Smooth muscle cell (in vitro differentiated cells): ENCODE data around the gene DTNBP1. TPM values are rescaled to one million over a fixed set of nuclear protein-coding genes. Genes with fewer than 3 reads are reported as not detected.

Experiments
- DNase-seq: peaks from one replicate; lab custom pipeline; 2025; ENCODE audit not compliant: unreplicated experiment; lab: John Stamatoyannopoulos, UW
- H2AFZ ChIP-seq: fragments of 200-600 bp; sonication (generic); 2 replicates; pipeline ENCODE4 v1.6.0; 2016; ENCODE audit warnings: antibody characterized with exemption, low read depth, mild to moderate bottlenecking
- H3F3A ChIP-seq: fragments of 200-600 bp; sonication (generic); 2 replicates; pipeline ENCODE4 v1.6.0; 2017; ENCODE audit warnings: antibody characterized with exemption, low read depth
- H3K27ac ChIP-seq: fragments of 200-600 bp; sonication (generic); 2 replicates; pipeline ENCODE4 v1.5.1; 2016; ENCODE audit warnings: low read depth, mild to moderate bottlenecking
- H3K27me3 ChIP-seq: fragments of 200-600 bp; sonication (generic); 2 replicates; pipeline ENCODE4 v1.6.1; 2016; ENCODE audit warnings: low read depth, mild to moderate bottlenecking
- H3K36me3 ChIP-seq: fragments of 200-600 bp; sonication (generic); 2 replicates; pipeline ENCODE4 v1.5.1; 2016; ENCODE audit warnings: low read depth
- H3K4me1 ChIP-seq: fragments of 200-600 bp; sonication (generic); 2 replicates; pipeline ENCODE4 v1.5.1; 2016; ENCODE audit warnings: low read depth
- H3K4me2 ChIP-seq: fragments of 200-600 bp; sonication (generic); 2 replicates; pipeline ENCODE4 v1.6.0; 2016; ENCODE audit warnings: mild to moderate bottlenecking
- H3K4me3 ChIP-seq: fragments of 200-600 bp; sonication (generic); 2 replicates; pipeline ENCODE4 v1.5.1; 2016; ENCODE audit warnings: mild to moderate bottlenecking
- H3K79me2 ChIP-seq: fragments of 200-600 bp; sonication (generic); 2 replicates; pipeline ENCODE4 v1.6.0; 2016; ENCODE audit warnings: low read depth, mild to moderate bottlenecking
- H3K9ac ChIP-seq: fragments of 200-600 bp; sonication (generic); 2 replicates; pipeline ENCODE4 v1.6.0; 2016; ENCODE audit warnings: low read depth
- H3K9me3 ChIP-seq: fragments of 200-600 bp; sonication (generic); replicated peaks from 2 replicates; pipeline ENCODE4 v1.5.1; 2016; ENCODE audit warnings: low read depth
- H4K20me1 ChIP-seq: fragments of 200-600 bp; sonication (generic); 2 replicates; pipeline ENCODE4 v1.6.0; 2016; ENCODE audit warnings: low read depth
- CTCF ChIP-seq: fragments of 200-600 bp; sonication (generic); IDR thresholded peaks from 2 replicates; pipeline ENCODE4 v1.5.1; 2017; ENCODE audit warnings: borderline replicate concordance, mild to moderate bottlenecking, antibody characterized with exemption; ENCODE audit not compliant: insufficient read depth, poor library complexity, severe bottlenecking
- WGBS: methylation state at CpG from one replicate; pipeline ENCODE4 v1.1.7; 2016; ENCODE audit warnings: low lambda C conversion rate; 5-methylcytosine and 5-hydroxymethylcytosine counted together
- polyA plus RNA-seq: library from polyadenylated mRNA; unstranded; fragments of >200 nt; fragmentation: Nextera tagmentation; extraction: Ambion mirVana; gene quantifications from 2 replicates; pipeline ENCODE4 v1.2.1, GENCODE V29; 2016
- total RNA-seq: library from RNA; depleted of rRNA; stranded (reverse); fragments of >200 nt; gene quantifications from 2 replicates; pipeline ENCODE4 v1.2.3, GENCODE V29; 2014

The DTNBP1 gene
- total and polyA plus RNA-seq, 2 experiments from 2014 or later, result 11.9 to 24.2 TPM

DNA sequence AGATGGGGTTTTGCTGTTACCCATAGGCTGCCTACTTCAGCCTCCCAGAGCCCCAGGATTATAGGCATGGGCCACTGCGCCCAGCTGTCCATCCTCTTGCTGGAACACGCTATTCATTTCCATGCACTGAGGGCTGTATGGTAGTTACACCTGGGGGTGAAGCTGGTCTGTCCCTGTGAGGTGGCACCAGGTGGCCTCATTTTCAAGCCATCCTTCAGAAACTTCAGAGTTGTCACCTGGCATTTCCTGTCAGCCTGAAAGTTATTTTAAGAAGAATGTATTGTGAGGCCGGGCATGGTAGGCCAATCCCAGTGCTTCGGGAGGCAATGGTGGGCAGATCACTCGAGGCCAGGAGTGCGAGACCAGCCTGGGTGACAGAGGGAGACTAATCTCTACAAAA, 147.6 kb downstream of the DTNBP1 start:
- 97% methylated on average over 6 of the region's 6 CpGs for WGBS

GRCh38 chr6:15513801-15514711, 148.8 kb downstream of the DTNBP1 start:
- H3K27ac ChIP-seq, result no peak overlapping the region
- no peak for TF ChIP-seq CTCF
- no peaks in the 10 kb centered on the region for H3K79me2 ChIP-seq
- DNase-seq, result no peak
- peaks cover 25% of the 10 kb centered on the region for H4K20me1 ChIP-seq
- H3K9ac ChIP-seq, result no peak overlapping the region
- no peaks in the 10 kb centered on the region for H3K4me1 ChIP-seq
- no peaks in the 10 kb centered on the region for H3F3A ChIP-seq
- no peaks in the 10 kb centered on the region for H3K9me3 ChIP-seq
- H3K27me3 ChIP-seq, result no peaks in the 10 kb centered on the region
- no peak overlapping the region for H3K4me2 ChIP-seq
- 90% methylated on average over 21 of the region's 21 CpGs for WGBS
- H3K36me3 ChIP-seq, result no peaks in the 10 kb centered on the region
- no peak overlapping the region for H2AFZ ChIP-seq
- H3K4me3 ChIP-seq, result no peak overlapping the region

More for the DNA sequence above, 147.6 kb downstream of the DTNBP1 start:
- H3K4me1 ChIP-seq, result no peaks in the 10 kb centered on the region
- DNase-seq, result no peak
- H3K36me3 ChIP-seq, result no peaks in the 10 kb centered on the region
- H2AFZ ChIP-seq, result no peak overlapping the region
- H3K4me3 ChIP-seq, result no peak overlapping the region
- H3K9me3 ChIP-seq, result no peaks in the 10 kb centered on the region
- H3K27ac ChIP-seq, result no peak overlapping the region
- H3K27me3 ChIP-seq, result no peaks in the 10 kb centered on the region
- no peak for TF ChIP-seq CTCF
- no peaks in the 10 kb centered on the region for H3F3A ChIP-seq
- H3K79me2 ChIP-seq, result no peaks in the 10 kb centered on the region
- no peak overlapping the region for H3K4me2 ChIP-seq
- H3K9ac ChIP-seq, result no peak overlapping the region
- peaks cover 14% of the 10 kb centered on the region for H4K20me1 ChIP-seq

GRCh38 chr6:15513131-15513771, 149.6 kb downstream of the DTNBP1 start:
- Histone ChIP-seq H3K4me3 (no peak overlapping the region), H3K36me3 (no peaks in the 10 kb centered on the region), H3K79me2 (no peaks in the 10 kb centered on the region), H4K20me1 (peaks cover 24% of the 10 kb centered on the region), H3K27me3 (no peaks in the 10 kb centered on the region), H3K4me1 (no peaks in the 10 kb centered on the region), H3K9me3 (no peaks in the 10 kb centered on the region), H3K4me2 (no peak overlapping the region), H2AFZ (no peak overlapping the region), H3K27ac (no peak overlapping the region), H3K9ac (no peak overlapping the region), H3F3A (no peaks in the 10 kb centered on the region)
- TF ChIP-seq CTCF, result no peak
- no peak for DNase-seq
- 95% methylated on average over 33 of the region's 34 CpGs for WGBS
